ENCODE measurements around the gene MMP12. TPM values are rescaled to one million over a fixed set of nuclear protein-coding genes. Genes with fewer than 3 reads are reported as not detected.

MMP12 gene
- total RNA-seq, 1 experiment from 2014 or later = not detected

GRCh38 chr11:102915044-102915375, 40.2 kb upstream of the MMP12 start:
- Histone ChIP-seq H4K91ac (ENCODE audit: insufficient read length, low read depth, low read length) (no peak overlapping the region), H2BK15ac (ENCODE audit: low read depth, low read length) (no peak overlapping the region), H3K23me2 (ENCODE audit: insufficient read length, low read depth, low read length, poor library complexity, severe bottlenecking) (no peaks in the 10 kb centered on the region), H3K18ac (ENCODE audit: insufficient read length, low read depth, low read length) (no peak overlapping the region), H2BK12ac (ENCODE audit: insufficient read length, low read depth, low read length) (no peak overlapping the region), H3K79me1 (ENCODE audit: insufficient read depth, low read depth, low read length, poor library complexity, severe bottlenecking) (no peaks in the 10 kb centered on the region), H2BK20ac (ENCODE audit: low read depth, low read length, poor library complexity, severe bottlenecking) (no peak overlapping the region), H3K4me1 (ENCODE audit: insufficient read depth, low read length) (no peaks in the 10 kb centered on the region; the same call in 1 of the 2 replicates), H3K79me2 (ENCODE audit: insufficient read depth, low read length) (no peaks in the 10 kb centered on the region), H3K56ac (ENCODE audit: insufficient read length, low read depth, low read length) (no peak overlapping the region), H3K27me3 (ENCODE audit: insufficient read depth, low read length) (no peaks in the 10 kb centered on the region), H3K27ac (ENCODE audit: insufficient read length, low read depth, low read length) (no peak overlapping the region), H3K9ac (ENCODE audit: extremely low read depth, insufficient read length, low read length) (no peak overlapping the region), H2BK5ac (ENCODE audit: insufficient read length, low read length) (no peak overlapping the region), H2AFZ (ENCODE audit: low read length) (no peak overlapping the region), H3K14ac (ENCODE audit: insufficient read depth, low read length) (no peak overlapping the region), H2AK5ac (ENCODE audit: insufficient read length, low read length) (no peak overlapping the region), H2BK120ac (ENCODE audit: low read depth, low read length, poor library complexity, severe bottlenecking) (no peak overlapping the region), H4K5ac (ENCODE audit: insufficient read length, low read depth, low read length) (no peak overlapping the region), H4K8ac (replicated peaks; ENCODE audit: insufficient read length, low read depth, low read length) (no peak overlapping the region), H3K9me3 (ENCODE audit: control insufficient read depth, low read depth, low read length) (no peaks in the 10 kb centered on the region), H3K23ac (ENCODE audit: insufficient read length, low read depth, low read length) (no peak overlapping the region), H3K4ac (ENCODE audit: low read depth, low read length) (no peak overlapping the region), H3T11ph (ENCODE audit: low read length) (no peak overlapping the region), H3K4me2 (ENCODE audit: insufficient read depth, insufficient read length, low read length) (no peak overlapping the region), H4K20me1 (ENCODE audit: control insufficient read depth, insufficient read depth, insufficient read length) (no peaks in the 10 kb centered on the region)
- no peak for DNase-seq
- Mint-ChIP-seq H3K27ac (no peak overlapping the region), H3K9me3 (no peaks in the 10 kb centered on the region; a peak in 1 of 5 replicates), H3K4me3 (no peak overlapping the region), H3K4me1 (peaks cover 19% of the 10 kb centered on the region in 2 experiments), H3K27me3 (ENCODE audit: low read depth) (no peaks in the 10 kb centered on the region), H3K36me3 (ENCODE audit: insufficient read depth in 1 of 3, low read depth in 3 of 3) (no peaks in the 10 kb centered on the region)
- TF ChIP-seq CTCF (conservative IDR thresholded peaks at IDR 0.05) = no peak
